Prostate gland (tissue), 2 donors: ENCODE results near the gene LRBA. TPM values are rescaled to one million over a fixed set of nuclear protein-coding genes. Genes with fewer than 3 reads are reported as not detected.
"Not testable (repeated sequence)": the region's sequence is repeated elsewhere in the genome, so short reads cannot be mapped to it uniquely, and the experiment has no call there.

Source experiments
- DNase-seq: peaks from one replicate; pipeline ENCODE4 v3.0.0-alpha.2; 2019; ENCODE audit warnings: low spot score
- H3K27ac ChIP-seq, 2 donors: fragments of 200-600 bp; sonication (generic); 2 replicates each; pipeline ENCODE4 v1.5.1; 2017 to 2019
- H3K27me3 ChIP-seq: fragments of 200-600 bp; sonication (generic); replicated peaks from 2 replicates; pipeline ENCODE4 v1.5.1; 2019; ENCODE audit not compliant: insufficient read depth
- H3K36me3 ChIP-seq, 2 donors: fragments of 200-600 bp; sonication (generic); 1 replicate in 1 of 2; 2 replicates in 1 of 2; pipeline versions ENCODE4 v1.5.1 to v1.8.1; 2017 to 2019
- H3K4me1 ChIP-seq: fragments of 200-600 bp; sonication (generic); replicated peaks from 2 replicates; pipeline ENCODE4 v1.5.1; 2019
- H3K4me3 ChIP-seq, 2 donors: fragments of 200-600 bp; sonication (generic); 2 replicates each; pipeline ENCODE4 v1.5.1; 2017 to 2019
- H3K9me3 ChIP-seq: fragments of 200-600 bp; sonication (generic); 2 replicates; pipeline ENCODE4 v1.5.1; 2017
- POLR2A ChIP-seq: fragments of 450-650 bp; IDR thresholded peaks from one replicate; pipeline ENCODE4 v1.6.1; 2016; ENCODE audit warnings: antibody characterized with exemption, mild to moderate bottlenecking
- POLR2AphosphoS5 ChIP-seq: sonication (generic); formaldehyde crosslinking; IDR thresholded peaks from one replicate; pipeline ENCODE4 v1.6.1; 2017; ENCODE audit warnings: antibody characterized with exemption
- WGBS: methylation state at CpG from one replicate; pipeline ENCODE4 v1.1.5; 2018; 5-methylcytosine and 5-hydroxymethylcytosine counted together
- intact Hi-C: fragments of 100-400 bp; cut with DNase I; formaldehyde crosslinking; loops from one replicate; pipeline ENCODE4 v1.14.2; 2022
- total RNA-seq, 2 donors: library from RNA; depleted of rRNA; stranded (reverse); fragments of >200 nt; gene quantifications; one replicate each; pipeline ENCODE4 v1.1.0, GENCODE V29; 2016
- TF ChIP-seq, protein P1 (sequence below), 4 experiments: fragments of 200-600 bp in 2 of 4; fragments of 450-650 bp in 2 of 4; sonication (generic) in 2 of 4; IDR thresholded peaks; 1 replicate in 3 of 4; 2 replicates in 1 of 4; pipeline ENCODE4 v1.5.1; 2016 to 2019; ENCODE audit warnings: antibody characterized with exemption in 4 of 4, mild to moderate bottlenecking in 2 of 4, moderate library complexity in 2 of 4

LRBA gene
- total RNA-seq, 2 donors from 2014 or later = 69.8 to 79.8 TPM

DNA sequence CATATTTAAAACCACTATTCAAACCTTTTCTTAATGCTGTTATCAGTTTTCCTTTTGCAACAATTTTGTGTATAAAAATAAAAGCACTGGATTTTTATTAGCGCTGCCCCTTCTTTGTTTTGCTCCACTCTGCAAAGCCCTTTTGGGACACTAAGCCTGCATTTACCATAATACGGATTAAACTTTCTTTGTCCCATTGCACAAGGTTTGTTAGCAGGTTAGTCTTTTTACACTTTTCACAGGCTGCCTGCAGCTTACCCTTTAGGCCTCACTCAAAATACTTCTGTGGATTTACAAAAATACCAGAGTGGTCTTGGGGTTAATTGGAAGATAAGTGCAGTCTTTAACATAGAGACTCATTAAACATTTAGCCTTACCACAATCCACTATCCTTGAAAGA is 468.8 kb downstream of the LRBA start:
- TF ChIP-seq, protein P1, sequence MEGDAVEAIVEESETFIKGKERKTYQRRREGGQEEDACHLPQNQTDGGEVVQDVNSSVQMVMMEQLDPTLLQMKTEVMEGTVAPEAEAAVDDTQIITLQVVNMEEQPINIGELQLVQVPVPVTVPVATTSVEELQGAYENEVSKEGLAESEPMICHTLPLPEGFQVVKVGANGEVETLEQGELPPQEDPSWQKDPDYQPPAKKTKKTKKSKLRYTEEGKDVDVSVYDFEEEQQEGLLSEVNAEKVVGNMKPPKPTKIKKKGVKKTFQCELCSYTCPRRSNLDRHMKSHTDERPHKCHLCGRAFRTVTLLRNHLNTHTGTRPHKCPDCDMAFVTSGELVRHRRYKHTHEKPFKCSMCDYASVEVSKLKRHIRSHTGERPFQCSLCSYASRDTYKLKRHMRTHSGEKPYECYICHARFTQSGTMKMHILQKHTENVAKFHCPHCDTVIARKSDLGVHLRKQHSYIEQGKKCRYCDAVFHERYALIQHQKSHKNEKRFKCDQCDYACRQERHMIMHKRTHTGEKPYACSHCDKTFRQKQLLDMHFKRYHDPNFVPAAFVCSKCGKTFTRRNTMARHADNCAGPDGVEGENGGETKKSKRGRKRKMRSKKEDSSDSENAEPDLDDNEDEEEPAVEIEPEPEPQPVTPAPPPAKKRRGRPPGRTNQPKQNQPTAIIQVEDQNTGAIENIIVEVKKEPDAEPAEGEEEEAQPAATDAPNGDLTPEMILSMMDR (IDR thresholded peaks at IDR 0.05) = no peak
- TF ChIP-seq POLR2AphosphoS5 = no peak
- TF ChIP-seq POLR2A = no peak
- WGBS = 96% methylated on average over 2 of the region's 2 CpGs
- Histone ChIP-seq H3K36me3 (no peaks in the 10 kb centered on the region), H3K4me1 (no peaks in the 10 kb centered on the region), H3K4me3 (no peak overlapping the region), H3K27me3 (no peaks in the 10 kb centered on the region), H3K9me3 (no peaks in the 10 kb centered on the region), H3K27ac (no peak overlapping the region)
- DNase-seq = no peak
- intact Hi-C loops = no loop called here

DNA sequence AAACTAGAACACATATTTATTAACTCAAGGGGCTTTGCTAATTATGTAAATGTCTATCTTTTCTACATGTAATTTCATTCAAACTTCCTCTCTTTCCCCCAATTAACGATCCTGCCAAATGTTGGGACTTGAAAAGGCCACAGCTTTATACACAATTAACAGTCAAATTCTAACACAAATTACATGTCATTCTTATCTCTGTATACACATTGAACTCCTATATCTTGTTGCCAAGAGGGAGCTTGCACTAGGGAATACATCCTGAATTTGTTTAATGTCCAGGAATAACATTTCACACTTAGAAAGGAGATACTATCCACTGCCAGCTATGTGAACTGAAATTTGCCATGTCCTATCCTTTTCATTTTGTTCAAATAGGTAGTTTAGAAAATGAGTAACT is 472.0 kb downstream of the LRBA start:
- Histone ChIP-seq H3K4me1 (no peaks in the 10 kb centered on the region), H3K27me3 (no peaks in the 10 kb centered on the region), H3K36me3 (no peaks in the 10 kb centered on the region), H3K4me3 (no peak overlapping the region), H3K27ac (no peak overlapping the region), H3K9me3 (no peaks in the 10 kb centered on the region)
- WGBS = 67% methylated on average over 1 of the region's 1 CpG
- TF ChIP-seq, protein P1 (IDR thresholded peaks at IDR 0.05) = no peak
- TF ChIP-seq POLR2AphosphoS5 = no peak
- TF ChIP-seq POLR2A = no peak
- intact Hi-C loops = no loop called here
- no peak for DNase-seq

DNA sequence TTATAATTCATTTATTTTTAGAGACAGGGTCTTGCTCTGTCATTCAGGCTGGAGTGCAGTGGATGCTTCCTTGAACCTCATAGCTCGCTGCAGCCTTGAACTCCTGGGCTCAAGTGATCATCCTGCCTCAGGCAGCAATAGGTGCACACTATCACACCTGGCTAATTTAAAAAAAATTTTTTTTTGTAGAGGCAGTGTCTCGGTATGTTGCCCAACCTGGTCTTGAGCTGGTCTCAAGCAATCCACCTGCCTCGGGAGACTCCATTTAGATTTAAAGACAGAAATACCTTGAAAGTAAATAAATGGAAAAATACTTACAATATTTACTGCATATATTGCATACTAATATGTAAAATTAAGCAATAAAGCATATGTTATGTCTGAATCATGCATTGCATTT is 473.4 kb downstream of the LRBA start:
- Histone ChIP-seq H3K27me3 (no peaks in the 10 kb centered on the region), H3K9me3 (no peaks in the 10 kb centered on the region), H3K36me3 (no peaks in the 10 kb centered on the region), H3K4me3 (no peak overlapping the region), H3K4me1 (no peaks in the 10 kb centered on the region), H3K27ac (no peak overlapping the region)
- no peak for DNase-seq
- intact Hi-C loops = no loop called here
- no peak for TF ChIP-seq POLR2AphosphoS5
- TF ChIP-seq POLR2A = no peak
- TF ChIP-seq, protein P1 (IDR thresholded peaks at IDR 0.05) = no peak
- WGBS = 94% methylated on average over 3 of the region's 3 CpGs

GRCh38 chr4:150540959-150541360 is 474.1 kb downstream of the LRBA start:
- TF ChIP-seq, protein P1 (IDR thresholded peaks at IDR 0.05) = no peak
- no peak for TF ChIP-seq POLR2A
- intact Hi-C loops = no loop called here
- H3K36me3 ChIP-seq = no peaks in the 10 kb centered on the region
- WGBS = 46% methylated on average over 3 of the region's 3 CpGs
- no peaks in the 10 kb centered on the region for H3K4me1 ChIP-seq
- no peak overlapping the region for H3K4me3 ChIP-seq
- H3K27me3 ChIP-seq = no peaks in the 10 kb centered on the region
- H3K27ac ChIP-seq = no peak overlapping the region
- DNase-seq = no peak
- H3K9me3 ChIP-seq = no peaks in the 10 kb centered on the region

DNA sequence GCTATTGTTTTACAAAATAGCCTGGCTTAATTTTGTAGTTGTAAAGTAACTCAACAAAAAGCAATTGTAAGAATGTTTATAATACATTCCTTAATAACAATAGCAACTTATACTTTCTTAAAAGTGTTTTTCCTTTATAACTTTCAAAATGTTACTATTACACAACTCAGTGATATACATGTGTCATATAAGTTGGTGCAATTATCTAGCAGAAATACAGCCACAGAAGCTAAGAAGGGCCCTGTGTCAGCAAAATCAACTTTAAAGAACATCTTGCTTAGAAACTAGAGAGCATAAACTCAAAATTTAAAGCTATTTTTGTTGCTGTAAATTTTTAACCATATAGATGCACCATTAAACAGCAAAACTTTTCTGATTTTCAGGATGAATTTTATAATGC is 474.5 kb downstream of the LRBA start:
- Histone ChIP-seq H3K4me3 (no peak overlapping the region), H3K9me3 (no peaks in the 10 kb centered on the region), H3K27ac (no peak overlapping the region), H3K36me3 (no peaks in the 10 kb centered on the region), H3K4me1 (no peaks in the 10 kb centered on the region), H3K27me3 (no peaks in the 10 kb centered on the region)
- intact Hi-C loops = no loop called here
- TF ChIP-seq, protein P1 (IDR thresholded peaks at IDR 0.05) = no peak
- no peak for DNase-seq

GRCh38 chr4:150537911-150538310 is 477.2 kb downstream of the LRBA start:
- H3K27ac ChIP-seq, H3K4me1 ChIP-seq, H3K36me3 ChIP-seq, intact Hi-C loops, DNase-seq, H3K27me3 ChIP-seq, H3K9me3 ChIP-seq, H3K4me3 ChIP-seq: not testable (repeated sequence)
- 92% methylated on average over 3 of the region's 3 CpGs for WGBS
